Bone marrow (tissue), 2 donors: Measurements from ENCODE around the gene POLR3GL.

Source experiments
- DNase-seq, 2 donors: peaks; one replicate each; lab custom pipeline; 2025; lab: John Stamatoyannopoulos, UW

Gene POLR3GL

DNA sequence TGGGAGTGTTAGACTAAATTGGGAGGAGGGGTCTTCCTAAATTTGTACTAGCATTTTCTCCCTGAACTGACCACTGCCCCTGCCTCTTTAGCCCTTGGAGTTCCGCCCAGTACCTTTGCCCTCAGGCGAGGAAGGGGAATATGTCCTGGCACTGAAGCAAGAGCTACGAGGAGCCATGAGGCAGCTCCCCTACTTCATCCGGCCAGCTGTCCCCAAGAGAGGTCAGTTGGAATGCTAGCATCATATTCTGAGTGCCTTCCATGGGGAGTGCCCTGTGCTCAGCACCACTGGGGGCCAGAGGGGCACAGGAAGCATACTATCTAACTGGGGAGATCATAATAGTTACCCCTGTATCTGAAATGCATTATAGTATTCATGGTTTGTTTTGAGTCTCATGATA is 10.7 kb downstream of the POLR3GL start:
- DNase-seq = no peak

DNA sequence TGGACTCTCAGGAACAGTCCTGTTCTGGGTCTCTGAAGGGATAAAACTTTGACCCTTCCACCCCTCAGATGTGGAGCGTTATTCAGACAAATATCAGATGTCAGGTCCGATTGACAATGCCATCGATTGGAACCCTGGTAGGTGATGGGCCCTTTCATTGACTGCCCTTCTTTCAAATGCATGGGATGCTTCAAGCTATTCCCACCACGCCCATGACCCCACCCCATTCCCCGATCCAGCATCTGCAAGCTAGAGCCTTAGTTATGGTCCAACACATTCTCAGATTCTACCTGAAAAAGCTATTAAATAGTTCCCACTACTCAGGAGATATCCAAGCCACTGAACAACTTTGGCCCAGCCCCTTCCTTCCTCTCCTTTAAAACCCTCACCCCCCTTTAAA is 12.5 kb downstream of the POLR3GL start:
- no peak for DNase-seq

DNA sequence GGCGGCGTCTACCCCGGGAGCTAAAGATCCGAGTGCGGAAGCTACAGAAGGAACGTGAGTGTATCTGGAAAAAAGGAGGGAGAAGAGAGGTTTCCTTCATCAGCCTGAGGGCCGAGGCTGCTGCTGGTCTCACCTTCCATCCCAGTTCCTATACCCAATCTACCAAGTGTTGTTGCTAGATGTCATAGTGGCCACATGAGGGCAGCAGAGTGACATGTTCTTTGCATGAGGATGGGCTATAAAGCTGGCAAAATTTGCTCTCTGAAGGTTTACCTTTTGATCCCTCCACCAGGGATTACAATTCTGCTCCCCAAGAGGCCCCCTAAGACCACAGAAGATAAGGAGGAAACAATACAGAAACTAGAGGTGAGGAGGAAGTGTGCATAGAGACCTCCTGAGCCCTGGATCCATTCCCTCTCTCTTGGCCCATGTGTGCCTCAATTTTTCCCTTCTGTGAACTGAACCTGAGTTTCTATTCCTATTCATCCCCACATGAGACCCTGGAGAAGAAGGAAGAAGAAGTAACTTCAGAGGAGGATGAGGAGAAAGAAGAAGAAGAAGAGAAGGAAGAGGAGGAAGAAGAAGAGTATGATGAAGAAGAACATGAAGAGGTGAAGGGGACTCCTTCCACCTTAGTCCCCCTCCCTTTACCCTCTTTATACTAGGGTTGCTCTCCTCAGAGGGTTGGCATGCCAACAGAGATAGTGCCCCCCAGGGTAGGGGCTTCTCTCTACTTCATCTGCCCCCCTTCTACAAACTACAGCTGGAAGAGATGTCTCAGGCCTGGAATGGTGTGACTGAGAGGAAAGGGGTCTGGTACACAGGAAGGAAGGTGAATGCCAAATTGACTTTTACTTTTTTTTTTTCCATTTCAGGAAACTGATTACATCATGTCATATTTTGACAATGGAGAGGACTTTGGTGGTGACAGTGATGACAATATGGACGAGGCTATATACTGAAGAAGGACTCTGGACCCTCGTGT is 13.3 kb downstream of the POLR3GL start:
- peak; percentile 10 to 83 for DNase-seq

DNA sequence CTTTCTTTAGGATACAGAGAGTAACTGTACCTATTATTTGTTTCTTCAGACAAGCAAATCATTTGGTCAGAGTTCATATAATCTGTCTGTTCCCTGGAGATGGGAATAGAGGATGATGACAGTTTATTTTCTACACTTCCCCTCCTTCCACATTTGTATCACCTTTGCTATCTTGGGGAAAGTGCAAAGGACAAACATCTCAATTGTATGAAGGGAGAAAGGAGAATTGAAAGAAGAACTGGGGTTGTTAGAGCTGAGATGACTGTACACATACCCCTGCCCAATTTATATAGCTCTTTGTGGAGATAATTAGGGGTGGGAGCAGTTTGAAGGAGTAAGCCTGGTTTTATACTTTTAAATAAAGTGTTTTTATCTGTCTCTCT is 14.0 kb downstream of the POLR3GL start:
- DNase-seq = no peak

DNA sequence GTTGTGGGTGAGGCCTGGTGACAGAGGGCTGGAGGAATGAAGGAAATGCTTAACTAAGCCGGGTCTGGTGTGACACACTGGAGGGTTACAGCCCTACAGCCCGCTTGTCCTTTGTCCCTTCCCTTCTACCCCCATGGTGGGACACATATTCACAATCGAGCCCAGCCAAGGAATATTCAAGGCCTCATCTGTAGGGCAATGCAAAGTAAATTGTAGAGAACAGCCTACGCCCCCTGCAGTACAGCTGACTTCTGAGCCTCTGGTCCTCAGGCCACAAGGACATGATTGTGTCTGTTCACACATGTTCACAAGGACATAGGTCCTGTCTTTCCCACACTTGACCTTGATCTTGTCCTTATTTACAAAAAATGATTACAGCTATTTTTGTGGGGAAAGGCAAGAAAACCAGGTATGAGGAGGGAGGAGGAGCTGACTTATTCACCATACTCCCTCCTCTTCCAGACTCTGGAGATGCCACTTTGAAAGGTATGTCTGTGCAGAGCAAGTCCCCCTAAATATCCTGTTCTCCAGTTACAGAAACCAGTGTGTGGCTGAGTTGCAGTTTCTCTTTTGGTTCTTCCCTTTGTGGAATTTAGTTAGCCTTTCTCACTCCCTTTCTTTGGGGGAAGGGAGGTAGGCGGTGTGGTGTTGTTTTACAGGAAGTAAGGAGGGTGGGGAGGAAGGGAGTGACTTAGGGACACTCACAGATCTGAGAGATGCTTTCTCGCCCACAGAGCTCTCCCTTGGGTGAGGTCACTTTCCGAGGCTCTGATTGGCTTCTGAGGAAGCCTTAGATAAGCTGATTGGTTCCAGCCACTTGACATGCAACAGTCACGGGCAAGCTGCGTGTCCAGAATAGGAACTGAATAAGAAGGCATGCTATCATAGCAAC is 14.6 kb downstream of the POLR3GL start:
- peak; percentile 56 to 95 for DNase-seq

DNA sequence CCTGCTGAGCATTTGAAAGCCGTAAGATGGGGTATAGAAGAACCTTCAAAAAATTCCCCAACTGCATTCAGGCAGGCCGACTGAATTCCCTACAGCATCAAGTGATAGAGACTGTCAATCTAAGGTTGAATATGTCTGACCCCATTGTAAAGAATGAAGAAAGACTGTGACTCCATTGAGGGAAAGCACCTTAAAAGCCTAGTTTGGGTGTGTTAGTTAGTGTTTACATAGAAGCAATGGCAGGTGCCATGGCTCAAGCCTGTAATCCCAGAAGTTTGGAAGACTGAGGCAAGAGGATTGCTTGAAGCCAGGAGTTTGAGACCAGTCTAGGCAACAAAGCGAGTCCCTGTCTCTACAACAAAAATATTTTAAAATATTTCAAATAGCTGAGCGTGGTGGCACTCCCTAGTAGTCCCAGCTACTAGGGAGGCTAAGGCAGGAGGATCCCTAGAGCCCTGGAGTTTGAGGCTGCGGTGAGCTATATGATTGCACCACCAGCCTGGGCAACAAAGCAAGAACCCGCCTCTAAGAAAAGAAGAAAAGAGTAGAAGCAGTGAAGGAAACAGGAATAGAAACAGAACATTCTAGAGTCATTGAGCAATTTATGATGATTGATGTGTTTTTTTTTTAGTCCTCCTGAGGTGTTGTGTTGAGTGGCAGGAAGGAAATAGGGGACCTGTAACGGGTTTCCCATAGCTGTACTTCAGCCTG is 15.4 kb downstream of the POLR3GL start:
- peak in 1 of 2 donors; percentile 61 for DNase-seq

DNA sequence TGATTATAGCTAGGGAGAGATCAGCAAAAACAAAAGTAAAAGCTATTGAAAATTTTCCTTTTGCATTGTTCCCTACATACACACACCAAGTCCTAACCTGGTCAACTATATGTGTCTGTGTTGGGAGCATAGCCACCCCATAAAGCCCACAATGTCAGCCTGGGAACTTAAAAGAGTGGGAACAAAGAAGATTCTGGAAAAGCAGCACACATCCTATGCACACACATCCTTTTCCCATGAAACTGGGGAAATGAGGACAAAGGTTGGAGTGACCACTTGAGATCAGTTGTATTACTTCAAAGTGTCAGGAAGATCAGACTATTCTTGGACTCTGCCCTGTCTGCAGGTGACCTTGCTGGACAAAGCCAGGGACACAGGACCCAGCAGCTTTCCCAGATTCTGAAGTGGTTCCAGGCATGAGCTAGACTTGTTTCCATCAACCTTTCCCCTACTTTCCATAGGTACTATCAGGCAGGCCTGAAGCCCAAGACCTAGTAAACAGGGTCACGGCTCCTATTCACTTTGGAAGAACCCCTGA is 16.0 kb downstream of the POLR3GL start:
- no peak for DNase-seq

DNA sequence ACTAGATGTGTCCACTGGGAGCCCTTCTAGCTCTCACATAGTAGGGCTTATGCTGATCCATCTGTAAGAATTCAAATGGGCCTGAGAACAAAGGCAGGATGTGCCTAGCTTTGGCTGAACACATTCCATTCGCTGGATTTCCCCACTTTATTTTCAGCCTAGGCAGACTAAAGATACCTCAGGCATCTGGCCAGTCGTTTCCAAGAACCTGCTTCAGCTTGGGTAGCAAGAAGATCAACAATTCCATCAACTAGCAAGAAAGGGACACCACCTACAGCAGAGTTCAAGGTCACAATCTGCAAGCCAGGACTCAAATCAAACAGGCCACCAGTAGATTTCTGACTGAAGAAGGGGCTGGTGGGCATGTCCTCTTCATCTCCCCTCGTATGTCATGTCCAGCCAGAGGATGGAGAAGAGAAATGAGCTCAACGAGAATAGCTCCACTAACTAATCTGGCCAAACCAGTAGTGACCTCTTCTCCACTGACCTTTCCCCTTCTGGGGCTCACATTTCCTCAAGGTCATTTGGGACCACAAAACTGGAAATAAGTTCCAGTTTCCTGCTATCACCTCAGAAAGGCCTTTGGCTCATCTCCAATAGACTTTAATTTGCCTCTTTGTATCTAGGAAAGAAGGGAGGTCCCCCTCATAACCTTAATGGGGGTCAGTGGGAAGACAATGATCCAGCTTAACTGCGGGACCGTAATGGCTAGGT is 17.7 kb downstream of the POLR3GL start:
- DNase-seq = no peak

DNA sequence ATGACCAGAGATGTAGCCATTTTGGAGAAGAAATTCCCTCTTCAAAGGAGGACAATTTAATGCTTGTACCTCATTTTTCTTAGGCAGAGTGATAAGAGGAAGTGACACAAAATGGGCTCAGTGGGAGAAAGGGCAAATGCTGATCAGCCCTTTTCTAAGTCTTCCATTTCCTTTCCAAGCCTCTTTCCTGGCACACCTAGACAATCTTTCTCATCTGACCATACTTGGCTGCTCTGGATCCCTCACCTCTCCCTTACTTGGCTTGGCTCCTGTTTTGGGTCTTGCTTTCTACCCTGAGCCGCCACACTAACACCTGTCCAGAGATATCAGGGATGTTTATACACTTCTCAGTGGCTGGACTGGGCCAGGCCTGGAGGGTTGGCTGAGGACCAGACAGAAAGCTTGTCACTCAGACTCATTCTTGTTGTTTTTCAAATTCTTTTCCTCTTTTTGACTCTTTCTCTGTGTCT is 18.8 kb downstream of the POLR3GL start:
- no peak for DNase-seq

DNA sequence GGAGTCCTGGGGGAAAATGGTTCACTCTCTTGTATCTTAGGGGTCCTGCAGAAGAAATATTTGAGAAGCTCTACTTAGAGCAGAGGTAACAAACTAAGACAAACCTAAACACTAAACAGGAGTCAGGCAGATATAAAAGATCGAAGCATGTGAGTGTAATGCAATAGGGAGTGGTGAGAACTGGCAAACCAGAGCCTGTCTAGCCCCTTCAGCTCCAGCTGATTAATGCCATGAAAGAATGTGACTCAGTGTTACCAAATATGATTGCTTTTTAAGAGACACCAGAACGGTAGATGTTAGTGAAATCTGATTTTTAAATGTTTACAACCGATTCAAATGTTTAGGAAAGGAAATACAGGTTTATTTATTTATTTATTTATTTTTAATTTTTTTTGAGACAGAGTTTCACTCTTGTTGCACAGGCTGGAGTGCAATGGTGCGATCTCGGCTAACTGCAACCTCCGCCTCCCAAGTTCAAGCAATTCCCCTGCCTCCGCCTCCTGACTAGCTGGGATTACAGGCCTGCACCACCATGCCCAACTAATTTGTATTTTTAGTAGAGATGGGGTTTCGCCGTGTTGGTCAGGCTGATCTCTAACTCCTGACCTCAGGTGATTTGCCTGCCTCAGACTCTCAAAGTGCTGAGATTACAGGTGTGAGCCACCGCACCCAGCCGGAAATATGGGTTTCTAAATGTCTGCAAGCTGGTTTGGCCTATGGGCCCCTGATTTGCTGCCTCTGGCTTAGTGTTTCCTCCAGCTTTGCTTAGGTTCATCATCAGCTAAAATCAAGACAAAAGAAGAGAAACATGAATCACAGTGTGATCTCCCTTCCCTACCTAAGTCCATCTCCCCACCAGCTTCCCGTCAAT is 19.7 kb downstream of the POLR3GL start:
- DNase-seq = no peak

DNA sequence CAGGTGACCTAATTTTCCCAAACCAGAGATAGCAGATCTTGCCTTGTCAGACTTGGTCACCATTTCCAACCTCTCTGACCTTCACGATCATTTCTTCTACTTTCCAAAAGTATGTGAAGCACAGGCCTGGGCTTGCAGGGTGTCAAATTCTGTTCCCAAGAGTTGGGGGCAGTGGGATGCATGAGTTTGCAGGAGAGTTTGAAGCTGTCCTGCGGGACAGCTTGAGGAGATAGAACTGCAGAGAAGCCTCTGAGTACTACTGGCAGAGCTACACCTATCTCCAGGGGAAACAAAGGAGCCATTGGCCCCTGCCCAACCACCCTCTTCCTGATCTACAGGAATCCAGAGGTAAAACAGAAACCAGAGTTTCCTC is 20.6 kb downstream of the POLR3GL start:
- no peak for DNase-seq

DNA sequence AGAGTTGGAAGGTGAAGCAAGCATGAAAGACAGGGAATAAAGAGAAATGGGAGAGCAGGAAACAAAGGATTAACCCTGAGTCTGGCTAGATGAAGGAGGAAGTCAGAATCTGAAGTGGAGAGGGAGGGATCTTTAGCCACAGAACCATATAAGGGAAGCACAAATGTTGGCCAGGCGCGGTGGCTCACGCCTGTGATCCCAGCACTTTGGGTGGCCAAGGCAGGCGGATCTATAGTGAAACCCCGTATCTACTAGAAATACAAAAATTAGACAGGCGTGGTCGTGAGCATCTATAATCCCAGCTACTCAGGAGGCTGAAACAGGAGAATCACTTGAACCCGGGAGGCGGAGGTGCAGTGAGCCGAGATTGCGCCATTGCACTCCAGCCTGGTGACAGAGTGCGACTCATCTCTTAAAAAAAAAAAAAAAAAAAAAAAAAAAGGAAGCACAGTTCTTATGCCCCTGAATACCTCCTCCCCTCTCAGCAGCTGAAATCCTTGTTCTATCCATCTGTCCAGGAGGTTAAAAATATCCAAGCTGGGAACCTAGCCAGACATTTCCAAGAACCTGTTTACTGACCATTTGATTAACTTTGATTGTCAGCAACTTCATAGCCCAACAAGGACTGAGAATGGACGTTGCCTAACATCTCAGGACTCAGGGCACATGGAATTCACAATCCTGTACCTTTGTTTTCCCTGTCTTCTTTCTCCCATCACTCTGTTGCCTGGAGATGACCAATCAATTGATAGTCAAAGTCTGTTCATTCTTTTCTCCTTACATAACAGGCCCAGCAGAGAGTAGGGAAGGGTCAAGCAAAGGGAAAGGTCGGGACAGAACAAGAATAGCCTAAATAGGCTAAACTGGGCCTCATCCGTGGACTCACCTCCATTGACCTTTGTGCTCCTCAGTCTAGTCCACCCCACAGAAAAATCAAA is 21.3 kb downstream of the POLR3GL start:
- DNase-seq = peak; percentile 55 to 73

DNA sequence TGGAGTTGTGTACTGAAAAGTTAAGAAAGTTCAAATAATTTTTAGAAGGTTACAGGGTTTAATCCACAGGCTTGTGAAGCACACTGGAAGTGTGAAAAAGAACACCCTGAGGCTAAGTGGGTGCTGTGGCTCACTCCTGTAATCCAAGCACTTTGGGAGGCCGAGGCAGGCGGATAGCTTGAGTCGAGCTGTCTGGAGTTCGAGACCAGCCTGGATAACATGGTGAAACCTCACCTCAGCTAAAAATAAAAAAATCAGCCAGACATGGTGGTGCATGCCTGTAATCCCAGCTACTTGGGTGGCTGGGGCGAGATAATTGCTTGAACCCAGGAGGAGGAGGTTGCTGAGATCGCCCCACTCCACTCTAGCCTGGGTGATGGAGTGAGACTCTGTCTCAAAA is 22.1 kb downstream of the POLR3GL start:
- DNase-seq = no peak

DNA sequence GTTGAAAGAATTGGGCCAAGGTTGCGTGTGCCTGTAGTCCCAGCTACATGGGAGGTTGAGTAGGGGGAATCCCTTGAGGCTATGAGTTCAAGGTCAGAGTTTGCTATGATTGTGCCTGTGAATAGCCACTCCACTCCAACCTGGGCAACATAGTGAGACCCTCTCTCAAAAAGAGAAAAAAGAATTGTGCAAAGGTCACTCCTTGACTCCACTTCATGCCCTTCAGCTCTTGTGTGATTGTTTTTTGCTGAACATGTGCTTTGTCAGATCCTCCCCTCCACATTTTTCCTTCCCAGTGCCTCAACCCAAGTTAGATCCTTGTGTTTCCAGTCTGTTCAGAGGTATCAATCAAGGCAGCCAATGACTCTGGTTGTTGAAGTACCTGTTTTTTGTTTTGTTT is 23.4 kb downstream of the POLR3GL start:
- DNase-seq = no peak

DNA sequence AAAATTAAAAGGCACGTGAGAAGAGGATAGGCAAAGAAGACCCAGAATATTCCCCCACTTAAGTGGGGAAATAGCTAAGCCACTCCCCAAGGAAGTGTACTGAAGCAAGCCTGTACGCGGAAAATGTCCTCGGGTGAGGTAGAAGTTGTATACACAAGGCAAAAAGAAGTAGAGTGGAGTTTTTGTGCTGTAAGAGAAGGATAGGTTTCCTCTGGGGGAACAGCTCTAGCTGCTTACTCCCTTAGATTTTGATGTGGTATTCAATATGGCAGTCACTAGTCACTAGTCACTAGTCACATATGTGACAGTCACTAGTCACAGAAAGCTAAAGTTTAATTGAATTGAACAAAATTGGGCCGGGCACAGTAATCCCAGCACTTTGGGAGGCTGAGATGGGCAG is 24.3 kb downstream of the POLR3GL start:
- DNase-seq = no peak

DNA sequence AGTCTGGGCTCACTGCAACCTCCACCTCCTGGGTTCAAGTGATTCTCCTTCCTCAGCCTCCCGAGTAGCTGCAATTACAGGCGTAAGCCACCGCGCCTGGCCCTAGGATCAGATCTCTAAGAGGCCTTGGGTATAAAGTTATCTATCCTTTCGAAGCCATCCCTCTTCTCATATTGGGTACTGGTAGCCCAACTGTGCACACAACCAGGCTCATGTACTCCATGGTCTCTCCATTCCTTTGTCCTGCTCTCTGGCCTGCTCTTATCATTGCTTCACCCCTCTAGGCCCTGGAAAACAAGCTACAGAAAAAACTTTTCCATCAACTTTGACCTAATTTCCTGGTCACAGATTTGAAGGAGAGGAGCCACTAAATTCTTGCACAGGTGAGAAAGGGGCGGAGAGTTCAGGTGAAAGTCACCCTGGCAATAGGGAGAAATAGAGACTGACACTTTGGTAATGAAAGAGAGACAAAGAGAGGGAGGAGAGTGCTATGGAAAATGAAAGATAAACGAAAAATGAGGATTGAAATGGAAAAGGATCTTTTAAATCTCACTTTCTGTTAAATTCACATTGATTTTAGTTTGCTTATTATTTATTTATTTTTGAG is 25.9 kb downstream of the POLR3GL start:
- DNase-seq = no peak

DNA sequence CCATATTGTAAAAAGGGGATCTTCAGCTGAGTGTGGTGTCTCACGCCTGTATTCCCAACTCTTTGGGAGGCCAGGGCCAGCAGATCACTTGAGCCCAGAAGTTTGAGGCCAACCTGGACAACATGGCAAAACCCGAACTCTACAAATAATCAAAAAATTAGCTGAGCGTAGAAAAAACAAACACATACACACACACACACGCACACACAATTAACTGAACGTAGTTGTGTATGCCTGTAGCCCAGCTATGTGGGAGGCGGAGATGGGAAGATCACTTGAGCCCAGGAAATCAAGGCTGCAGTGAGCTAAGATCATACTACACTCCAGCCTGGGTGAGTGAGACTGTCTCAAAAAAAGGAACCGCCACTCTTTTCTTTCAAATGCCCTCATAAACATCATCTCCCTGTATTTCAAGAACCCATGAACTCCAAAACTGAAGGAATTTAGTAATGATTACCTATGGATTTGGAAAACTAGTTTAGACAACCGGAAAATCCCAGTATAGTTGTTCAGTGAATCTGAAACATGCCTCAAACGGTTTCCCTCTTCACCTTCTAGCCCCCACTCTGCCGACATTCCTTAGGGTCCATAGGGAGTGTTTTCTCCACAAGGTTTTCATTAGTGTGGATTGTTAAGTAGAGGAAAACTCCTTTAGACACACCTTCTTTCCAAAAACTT is 27.4 kb downstream of the POLR3GL start:
- no peak for DNase-seq

DNA sequence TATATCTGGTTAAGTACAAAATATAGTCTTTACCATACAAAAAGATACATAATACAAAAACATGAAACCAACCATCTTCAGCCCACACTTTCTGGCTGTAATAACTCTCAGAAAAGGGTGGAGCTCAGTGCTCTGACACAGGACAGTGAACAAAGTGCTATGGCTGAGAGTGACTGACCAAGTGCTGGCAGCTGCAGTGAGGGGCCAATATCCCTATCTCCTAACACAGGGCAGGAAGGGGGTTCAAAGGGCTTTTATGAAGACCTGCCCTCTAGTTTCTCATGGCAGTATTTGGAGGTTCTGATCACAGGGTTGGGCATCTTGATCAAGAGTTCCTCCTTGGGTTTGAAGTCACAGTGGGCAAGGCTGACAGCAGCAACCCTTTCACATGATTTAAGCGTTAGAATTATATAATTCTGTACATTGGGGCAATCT is 28.0 kb downstream of the POLR3GL start:
- no peak for DNase-seq
